ENCODE data around the gene AGAP1.

The AGAP1 gene

GRCh38 chr2:236158969-236159777, 665.3 kb downstream of the AGAP1 start:
- DNase-seq: no peak

GRCh38 chr2:236159778-236160170, 665.9 kb downstream of the AGAP1 start:
- no peak for DNase-seq

- DNase-seq: no peak
Observed at GRCh38 chr2:236160366-236161081, 666.7 kb downstream of the AGAP1 start.

GRCh38 chr2:236161082-236161462, 667.2 kb downstream of the AGAP1 start:
- no peak for DNase-seq

- no peak for DNase-seq
Observed at GRCh38 chr2:236161531-236161930, 667.7 kb downstream of the AGAP1 start.

GRCh38 chr2:236162031-236162845, 668.4 kb downstream of the AGAP1 start:
- DNase-seq: no peak

- DNase-seq: no peak
Observed at GRCh38 chr2:236162882-236163470, 669.1 kb downstream of the AGAP1 start.

- DNase-seq: no peak
Observed at GRCh38 chr2:236163471-236164200, 669.8 kb downstream of the AGAP1 start.

- DNase-seq: peak; percentile 34
Observed at GRCh38 chr2:236164201-236164924, 670.5 kb downstream of the AGAP1 start.

- no peak for DNase-seq
Observed at GRCh38 chr2:236164925-236165841, 671.3 kb downstream of the AGAP1 start.

GRCh38 chr2:236165842-236166795, 672.3 kb downstream of the AGAP1 start:
- DNase-seq: peak; percentile 31

GRCh38 chr2:236166796-236167296, 673.0 kb downstream of the AGAP1 start:
- DNase-seq: peak; percentile 18

GRCh38 chr2:236167297-236168109, 673.7 kb downstream of the AGAP1 start:
- DNase-seq: peak; percentile 33

GRCh38 chr2:236168110-236169080, 674.6 kb downstream of the AGAP1 start, which contains the start of gene GBX2:
TSS of gene GBX2 (minus strand) at chr2:236168386. CDS start at chr2:236167971, 415 bp downstream.
- DNase-seq: peak; percentile 38

GRCh38 chr2:236169151-236169721, 675.4 kb downstream of the AGAP1 start:
- DNase-seq: no peak
